Psoas muscle (tissue), 8 donors: Measurements from ENCODE around the gene CYP24A1. TPM values are rescaled to one million over a fixed set of nuclear protein-coding genes. Genes with fewer than 3 reads are reported as not detected.

ENCODE experiments used
- ATAC-seq, 4 donors: fragments of 200-7000 bp; cut with Tn5 transposase; one replicate each; pipeline ENCODE4 v1.9.1; 2020; ENCODE audit warnings: moderate library complexity in 3 of 4, mild to moderate bottlenecking in 2 of 4
- DNase-seq, 2 donors: peaks; one replicate each; pipeline ENCODE4 v3.0.0-alpha.2; 2020
- H3K27ac ChIP-seq: fragments of 200-600 bp; one replicate; pipeline ENCODE4 v1.8.0; 2022
- H3K27me3 ChIP-seq, 3 donors: fragments of 200-600 bp in 1 of 3; one replicate each; pipeline versions ENCODE4 v1.6.1 to v1.8.0; 2013 to 2022; ENCODE audit warnings: low read length in 2 of 3, mild to moderate bottlenecking in 2 of 3, moderate library complexity in 1 of 3; ENCODE audit not compliant: insufficient read depth in 3 of 3
- H3K36me3 ChIP-seq, 2 donors: fragments of 200-600 bp in 1 of 2; one replicate each; pipeline versions ENCODE4 v1.6.1 to v1.8.0; 2013 to 2022; ENCODE audit warnings: low read depth in 1 of 2, mild to moderate bottlenecking in 1 of 2, moderate library complexity in 1 of 2; ENCODE audit not compliant: insufficient read depth in 1 of 2
- H3K4me1 ChIP-seq: fragments of 200-600 bp; one replicate; pipeline ENCODE4 v1.8.0; 2022
- H3K4me3 ChIP-seq: fragments of 200-600 bp; one replicate; pipeline ENCODE4 v1.8.0; 2022; ENCODE audit warnings: mild to moderate bottlenecking
- H3K9me3 ChIP-seq: fragments of 200-600 bp; one replicate; pipeline ENCODE4 v1.8.0; 2022
- WGBS, 3 donors: extraction: QIAGEN DNeasy Blood & Tissue Kit; methylation state at CpG; one replicate each; pipeline versions ENCODE4 v1.1.6 to v1.1.7; 2013; 5-methylcytosine and 5-hydroxymethylcytosine counted together
- intact Hi-C, 2 donors: fragments of 100-400 bp; cut with DNase I; formaldehyde crosslinking; loops; one replicate each; pipeline versions ENCODE4 v1.11.0 to v1.14.2; 2022
- polyA plus RNA-seq, 3 donors: library from polyadenylated mRNA; stranded (reverse); fragments of 200-250 nt; gene quantifications; one replicate each; pipeline ENCODE4 v1.2.3, GENCODE V29; 2013
- total RNA-seq, 4 donors: library from RNA; stranded (reverse); fragmentation: NEBNext Ultra II Directional in 2 of 4; extraction: Animal tissue kit (Norgen Biotek cat#: 25700) in 2 of 4; gene quantifications; one replicate each; pipeline versions ENCODE4 v1.2.1 to v1.2.4, GENCODE V29; 2021 to 2023
- TF ChIP-seq, protein P1 (sequence below): fragments of 200-600 bp; IDR thresholded peaks from one replicate; pipeline ENCODE4 v1.8.0; 2022; ENCODE audit warnings: antibody characterized with exemption
- donor health status: healthy with polysubstance abuse.
- donor health status: DM: no; HTN: no; CAD: no; lungs with moderate emphysema.
- donor health status: Bipolar disorder and iron deficiency.
- donor health status: healthy.
- donor health status: DM: yes; HTN: yes; CAD: no.
- donor health status: DM: no; HTN: no; CAD: no.
- donor health status: DM: no; HTN: no; CAD: no.
- donor health status: DM: yes; HTN: yes; CAD: no.

The CYP24A1 gene
- total and polyA plus RNA-seq, 7 donors, result 0.03 TPM; not detected in 6

GRCh38 chr20:54106162-54106561 lies 67.6 kb downstream of the CYP24A1 start:
- TF ChIP-seq, protein P1, sequence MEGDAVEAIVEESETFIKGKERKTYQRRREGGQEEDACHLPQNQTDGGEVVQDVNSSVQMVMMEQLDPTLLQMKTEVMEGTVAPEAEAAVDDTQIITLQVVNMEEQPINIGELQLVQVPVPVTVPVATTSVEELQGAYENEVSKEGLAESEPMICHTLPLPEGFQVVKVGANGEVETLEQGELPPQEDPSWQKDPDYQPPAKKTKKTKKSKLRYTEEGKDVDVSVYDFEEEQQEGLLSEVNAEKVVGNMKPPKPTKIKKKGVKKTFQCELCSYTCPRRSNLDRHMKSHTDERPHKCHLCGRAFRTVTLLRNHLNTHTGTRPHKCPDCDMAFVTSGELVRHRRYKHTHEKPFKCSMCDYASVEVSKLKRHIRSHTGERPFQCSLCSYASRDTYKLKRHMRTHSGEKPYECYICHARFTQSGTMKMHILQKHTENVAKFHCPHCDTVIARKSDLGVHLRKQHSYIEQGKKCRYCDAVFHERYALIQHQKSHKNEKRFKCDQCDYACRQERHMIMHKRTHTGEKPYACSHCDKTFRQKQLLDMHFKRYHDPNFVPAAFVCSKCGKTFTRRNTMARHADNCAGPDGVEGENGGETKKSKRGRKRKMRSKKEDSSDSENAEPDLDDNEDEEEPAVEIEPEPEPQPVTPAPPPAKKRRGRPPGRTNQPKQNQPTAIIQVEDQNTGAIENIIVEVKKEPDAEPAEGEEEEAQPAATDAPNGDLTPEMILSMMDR, result no peak
- Histone ChIP-seq H3K4me3 (no peak overlapping the region), H3K27me3 (no peaks in the 10 kb centered on the region), H3K27ac (no peak overlapping the region), H3K36me3 (no peaks in the 10 kb centered on the region), H3K9me3 (no peaks in the 10 kb centered on the region), H3K4me1 (no peaks in the 10 kb centered on the region)
- intact Hi-C loops, result no loop called here
- DNase-seq (no peak), ATAC-seq (no peak)
- WGBS, 3 donors, result 59 to 72% (median 65%) methylated on average over 4 of the region's 4 CpGs

DNA sequence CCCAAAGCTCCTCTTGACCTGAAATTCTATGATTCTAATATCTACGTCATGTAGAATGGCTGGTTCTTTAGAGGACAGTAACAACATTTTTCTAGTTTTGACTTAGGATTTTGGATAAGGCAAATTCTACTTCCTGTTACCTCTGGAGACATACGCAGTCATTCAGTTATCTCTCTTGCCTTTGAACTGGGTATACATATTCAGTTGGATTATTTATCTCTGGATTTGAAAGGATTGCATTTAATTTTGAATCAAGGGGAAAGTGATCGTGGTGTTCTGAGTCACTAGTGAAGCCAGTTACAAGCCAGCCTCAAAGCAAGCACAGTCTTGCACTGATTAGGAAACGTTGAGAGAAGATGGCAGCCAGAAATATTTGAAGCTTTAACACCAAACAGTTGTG lies 68.1 kb downstream of the CYP24A1 start:
- Histone ChIP-seq H3K4me3 (no peak overlapping the region), H3K27me3 (no peaks in the 10 kb centered on the region), H3K9me3 (no peaks in the 10 kb centered on the region), H3K4me1 (no peaks in the 10 kb centered on the region), H3K36me3 (no peaks in the 10 kb centered on the region), H3K27ac (no peak overlapping the region)
- TF ChIP-seq, protein P1, result no peak
- intact Hi-C loops, result no loop called here
- 69 to 78% (median 73%) methylated on average over 4 of the region's 4 CpGs for WGBS, 3 donors
- DNase-seq (no peak), ATAC-seq (no peak)

DNA sequence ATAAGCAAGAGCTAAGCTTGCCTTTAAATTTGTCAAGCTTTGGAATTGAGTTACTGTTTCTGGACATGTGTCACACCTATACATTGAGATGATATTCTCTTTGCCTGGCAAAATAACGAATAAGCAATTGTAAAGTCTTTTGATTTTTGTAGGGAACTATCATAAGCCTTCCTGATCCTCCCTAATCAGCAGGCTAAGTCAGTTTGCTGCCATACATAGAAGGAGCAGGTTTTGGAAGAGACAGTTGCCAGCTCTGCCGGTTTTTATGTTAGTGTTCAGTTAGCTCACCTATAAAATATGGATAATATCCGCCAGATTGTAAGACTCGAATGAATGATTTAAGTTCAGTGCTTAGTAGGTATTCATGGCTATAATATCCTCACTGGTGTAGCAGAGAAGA lies 69.0 kb downstream of the CYP24A1 start:
- TF ChIP-seq, protein P1, result no peak
- H3K27me3 ChIP-seq, result no peaks in the 10 kb centered on the region
- no peaks in the 10 kb centered on the region for H3K36me3 ChIP-seq
- no peak overlapping the region for H3K4me3 ChIP-seq
- no peak overlapping the region for H3K27ac ChIP-seq
- no peak for ATAC-seq
- intact Hi-C loops, result no loop called here
- no peak for DNase-seq
- no peaks in the 10 kb centered on the region for H3K4me1 ChIP-seq
- no peaks in the 10 kb centered on the region for H3K9me3 ChIP-seq
- WGBS, 3 donors, result 74 to 83% (median 76%) methylated on average over 4 of the region's 4 CpGs

DNA sequence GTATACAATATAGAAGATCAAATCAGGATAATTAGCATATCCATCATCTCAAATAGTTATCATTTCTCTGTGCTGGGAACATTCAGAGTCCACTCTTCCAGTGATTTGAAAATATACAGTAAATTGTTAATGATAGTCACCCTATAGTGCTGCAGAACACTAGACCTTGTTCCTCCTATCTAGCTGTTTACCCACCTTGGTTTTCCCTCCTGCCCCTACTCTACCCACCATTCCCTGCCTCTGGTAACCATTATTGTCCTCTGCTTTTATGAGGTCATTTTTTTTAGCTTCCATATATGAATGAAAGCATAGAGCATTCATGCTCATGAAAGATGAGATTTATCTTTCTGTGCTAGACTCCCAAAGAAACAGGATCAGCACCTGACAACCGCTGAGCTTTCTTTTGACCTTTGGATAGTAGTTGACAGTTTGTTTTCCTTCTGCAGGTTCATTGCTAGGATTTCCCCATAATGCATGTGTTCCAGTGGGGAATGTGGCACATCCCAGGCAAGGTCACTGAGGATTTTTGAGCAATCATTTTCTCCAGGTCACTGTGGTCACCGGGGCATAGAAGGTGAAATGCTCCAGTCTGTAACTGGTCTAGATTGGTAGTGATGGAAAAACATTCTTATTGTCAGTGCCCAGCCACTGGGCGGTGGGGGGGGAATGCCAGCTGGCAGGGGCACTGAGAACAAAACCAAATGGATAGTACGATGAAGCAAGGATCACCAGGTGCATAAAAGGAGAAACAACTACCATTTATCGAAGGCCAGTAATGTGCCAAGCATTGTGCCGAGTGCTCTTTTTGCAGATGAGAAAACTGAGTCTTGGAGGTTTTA lies 69.8 kb downstream of the CYP24A1 start:
- Histone ChIP-seq H3K4me1 (no peaks in the 10 kb centered on the region), H3K36me3 (no peaks in the 10 kb centered on the region), H3K4me3 (no peak overlapping the region), H3K27ac (no peak overlapping the region), H3K9me3 (no peaks in the 10 kb centered on the region), H3K27me3 (no peaks in the 10 kb centered on the region)
- WGBS, 3 donors, result 59 to 76% (median 73%) methylated on average over 6 of the region's 6 CpGs
- intact Hi-C loops, result no loop called here
- DNase-seq (no peak), ATAC-seq (no peak)
- TF ChIP-seq, protein P1, result no peak

Other genes with a start within 250 kb of the CYP24A1 start
- under 1 TPM in 2 of 4 donors, not detected in 2; 0.17 to 0.26 TPM for gene BCAS1, start 103.4 kb downstream of the CYP24A1 start, total RNA-seq
- gene BCAS1, start 103.4 kb downstream of the CYP24A1 start, polyA plus RNA-seq, result under 1 TPM; 0.01 to 0.16 (median 0.04) TPM
- 10 to 100 TPM; 15.8 to 26.3 (median 18.9) TPM for gene PFDN4, start 34.1 kb upstream of the CYP24A1 start, total RNA-seq
- gene PFDN4, start 34.1 kb upstream of the CYP24A1 start, polyA plus RNA-seq, result 10 to 100 TPM; 45.8 to 77.5 (median 72.9) TPM